ENCODE data around the gene GSE1. TPM values are rescaled to one million over a fixed set of nuclear protein-coding genes. Genes with fewer than 3 reads are reported as not detected.

Gene GSE1
- total and polyA plus RNA-seq, 9 of the 15 experiments (the other 6 are each of a cell fraction or from before 2014, with no cell fraction given), result 12.2 to 244 (median 57.9) TPM

DNA sequence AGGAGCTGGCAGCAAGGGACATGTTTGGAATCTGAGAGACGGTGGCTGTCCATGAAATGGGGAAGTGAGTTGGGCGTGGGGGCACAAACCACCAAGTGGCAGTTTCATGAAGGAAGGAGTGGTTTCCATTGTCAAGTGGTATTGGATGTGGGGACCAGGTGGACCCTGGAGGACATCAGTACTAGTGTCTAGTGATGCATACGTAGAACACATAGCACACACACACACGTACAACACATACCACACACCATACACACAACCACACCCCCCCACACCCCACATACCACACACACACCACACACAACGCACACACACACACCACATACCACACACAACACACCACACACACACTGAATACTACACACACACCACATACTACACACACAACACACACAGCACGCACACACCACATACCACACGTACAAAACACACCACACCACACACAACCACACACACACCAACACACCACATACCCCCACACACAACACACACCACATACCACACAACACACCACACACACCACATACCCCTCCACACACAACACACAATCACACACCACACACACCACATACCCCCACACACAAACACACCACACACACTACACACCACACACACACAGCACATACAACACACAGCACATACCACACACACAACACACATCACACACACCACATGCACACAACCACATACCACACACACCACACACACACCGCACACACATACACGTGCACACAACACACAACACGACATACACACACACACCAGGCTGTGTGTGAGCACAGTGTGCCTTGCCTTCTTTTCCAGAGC is 41.1 kb upstream of the GSE1 start:
- ChIA-PET CTCF (ENCODE audit: low intra/inter-chr PET ratio) (no interaction called here), POLR2A (interaction anchor here (0.7 to 6.1 kb wide), 9 partner anchors 9 to 174 kb away, joined by 3 to 28 read pairs (median 3); partner anchors contain the start of gene GSE1)
- H3K4me1 ChIP-seq (replicated peaks in 1 of 2; ENCODE audit: control insufficient read depth in 2 of 2, insufficient read depth in 2 of 2, low read length in 2 of 2), result peaks cover 86 to 97% of the 10 kb centered on the region in 2 experiments
- peaks cover 74% of the 10 kb centered on the region for H4K20me1 ChIP-seq (replicated peaks; ENCODE audit: control insufficient read depth, insufficient read depth, low read length)
- DNase-seq (ENCODE audit: extremely low read depth in 1 of 4, low spot score in 3 of 4), result no peak
- no peaks in the 10 kb centered on the region; a peak in 1 of 5 replicates for H3K27me3 ChIP-seq (ENCODE audit: control insufficient read depth in 2 of 2, insufficient read depth in 2 of 2, low read length in 2 of 2)
- intact Hi-C loops (cut with micrococcal nuclease), result loop anchor here (2.0 to 10.0 kb wide), 2 partner anchors 17 to 143 kb away; no protein-coding TSS in a partner anchor
- H3K36me3 ChIP-seq (ENCODE audit: control insufficient read depth, insufficient read depth, low read length), result peaks cover 73% of the 10 kb centered on the region
- H3K4me2 ChIP-seq (ENCODE audit: insufficient read depth, low read length), result peak overlapping the region; percentile 89
- 45% methylated on average over 10 of the region's 10 CpGs for WGBS (ENCODE audit: insufficient coverage, low coverage, missing lambda C conversion rate)
- FAIRE-seq, result peak; percentile 82
- in situ Hi-C loops (cut with MboI), result no loop called here
- H3K9me3 ChIP-seq (replicated peaks; ENCODE audit: control insufficient read depth, insufficient read depth, low read depth, low read length), result no peaks in the 10 kb centered on the region
- H2AFZ ChIP-seq (ENCODE audit: low read depth, low read length), result no peak overlapping the region
- H3K9me1 ChIP-seq (ENCODE audit: control insufficient read depth, insufficient read depth, low read length), result peaks cover 19% of the 10 kb centered on the region
- peak overlapping the region; percentile 76 to 87 for H3K9ac ChIP-seq (ENCODE audit: insufficient read depth in 1 of 2, low read depth in 2 of 2, low read length in 2 of 2)
- H3K79me2 ChIP-seq (ENCODE audit: control insufficient read depth, insufficient read depth, low read length), result peaks cover 100% of the 10 kb centered on the region
- ATAC-seq, result no peak
- no TSS peak for BruUV-seq (replicated peaks)
- H3K4me3 ChIP-seq, result peak overlapping the region; percentile 8; the same call in 1 of the 2 replicates
- peak overlapping the region; percentile 97 for H3K27ac ChIP-seq (ENCODE audit: extremely low read depth, low read depth, low read length)
- TF ChIP-seq CHD4 (IDR thresholded peaks at IDR 0.05; ENCODE audit: insufficient read depth, insufficient replicate concordance, low read depth, low read length, poor library complexity, severe bottlenecking), result peak; percentile 62
- TF ChIP-seq, protein P1, sequence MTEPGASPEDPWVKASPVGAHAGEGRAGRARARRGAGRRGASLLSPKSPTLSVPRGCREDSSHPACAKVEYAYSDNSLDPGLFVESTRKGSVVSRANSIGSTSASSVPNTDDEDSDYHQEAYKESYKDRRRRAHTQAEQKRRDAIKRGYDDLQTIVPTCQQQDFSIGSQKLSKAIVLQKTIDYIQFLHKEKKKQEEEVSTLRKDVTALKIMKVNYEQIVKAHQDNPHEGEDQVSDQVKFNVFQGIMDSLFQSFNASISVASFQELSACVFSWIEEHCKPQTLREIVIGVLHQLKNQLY (CRISPR knock-in tag; conservative IDR thresholded peaks at IDR 0.05), result peak in 1 of 2 experiments; percentile 83; a peak in 1 of 4 replicates
- TF ChIP-seq MAFF (IDR thresholded peaks at IDR 0.05; ENCODE audit: low read length), result no peak
- no peak for TF ChIP-seq CCAR2 (IDR thresholded peaks at IDR 0.05; ENCODE audit: low read depth, low read length)
- TF ChIP-seq, protein P2, sequence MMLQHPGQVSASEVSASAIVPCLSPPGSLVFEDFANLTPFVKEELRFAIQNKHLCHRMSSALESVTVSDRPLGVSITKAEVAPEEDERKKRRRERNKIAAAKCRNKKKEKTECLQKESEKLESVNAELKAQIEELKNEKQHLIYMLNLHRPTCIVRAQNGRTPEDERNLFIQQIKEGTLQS (IDR thresholded peaks at IDR 0.05), result no peak
- TF ChIP-seq, protein P2 (CRISPR knock-in tag; conservative IDR thresholded peaks at IDR 0.05), result no peak
- TF ChIP-seq, protein P3, sequence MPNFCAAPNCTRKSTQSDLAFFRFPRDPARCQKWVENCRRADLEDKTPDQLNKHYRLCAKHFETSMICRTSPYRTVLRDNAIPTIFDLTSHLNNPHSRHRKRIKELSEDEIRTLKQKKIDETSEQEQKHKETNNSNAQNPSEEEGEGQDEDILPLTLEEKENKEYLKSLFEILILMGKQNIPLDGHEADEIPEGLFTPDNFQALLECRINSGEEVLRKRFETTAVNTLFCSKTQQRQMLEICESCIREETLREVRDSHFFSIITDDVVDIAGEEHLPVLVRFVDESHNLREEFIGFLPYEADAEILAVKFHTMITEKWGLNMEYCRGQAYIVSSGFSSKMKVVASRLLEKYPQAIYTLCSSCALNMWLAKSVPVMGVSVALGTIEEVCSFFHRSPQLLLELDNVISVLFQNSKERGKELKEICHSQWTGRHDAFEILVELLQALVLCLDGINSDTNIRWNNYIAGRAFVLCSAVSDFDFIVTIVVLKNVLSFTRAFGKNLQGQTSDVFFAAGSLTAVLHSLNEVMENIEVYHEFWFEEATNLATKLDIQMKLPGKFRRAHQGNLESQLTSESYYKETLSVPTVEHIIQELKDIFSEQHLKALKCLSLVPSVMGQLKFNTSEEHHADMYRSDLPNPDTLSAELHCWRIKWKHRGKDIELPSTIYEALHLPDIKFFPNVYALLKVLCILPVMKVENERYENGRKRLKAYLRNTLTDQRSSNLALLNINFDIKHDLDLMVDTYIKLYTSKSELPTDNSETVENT (CRISPR knock-in tag; IDR thresholded peaks at IDR 0.05), result peak; percentile 28; the same call in 1 of the 2 replicates
- TF ChIP-seq, protein P4, sequence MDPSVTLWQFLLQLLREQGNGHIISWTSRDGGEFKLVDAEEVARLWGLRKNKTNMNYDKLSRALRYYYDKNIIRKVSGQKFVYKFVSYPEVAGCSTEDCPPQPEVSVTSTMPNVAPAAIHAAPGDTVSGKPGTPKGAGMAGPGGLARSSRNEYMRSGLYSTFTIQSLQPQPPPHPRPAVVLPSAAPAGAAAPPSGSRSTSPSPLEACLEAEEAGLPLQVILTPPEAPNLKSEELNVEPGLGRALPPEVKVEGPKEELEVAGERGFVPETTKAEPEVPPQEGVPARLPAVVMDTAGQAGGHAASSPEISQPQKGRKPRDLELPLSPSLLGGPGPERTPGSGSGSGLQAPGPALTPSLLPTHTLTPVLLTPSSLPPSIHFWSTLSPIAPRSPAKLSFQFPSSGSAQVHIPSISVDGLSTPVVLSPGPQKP (CRISPR knock-in tag; IDR thresholded peaks at IDR 0.05), result no peak
- peak; percentile 80 for TF ChIP-seq WHSC1 (IDR thresholded peaks at IDR 0.05; ENCODE audit: low read length)
- no peak for TF ChIP-seq TBP (optimal IDR thresholded peaks at IDR 0.05; ENCODE audit: low read depth, low read length)
- TF ChIP-seq BRD9 (IDR thresholded peaks at IDR 0.05; ENCODE audit: low read depth, partially characterized antibody), result peak; percentile 51
- no peak for TF ChIP-seq TCF7 (IDR thresholded peaks at IDR 0.05; ENCODE audit: borderline replicate concordance)
- TF ChIP-seq ZNF24 (IDR thresholded peaks at IDR 0.05), result no peak
- no peak for TF ChIP-seq MYBL2 (IDR thresholded peaks at IDR 0.05; ENCODE audit: low read depth)
- no peak for TF ChIP-seq MYBL2 (CRISPR knock-in tag; IDR thresholded peaks at IDR 0.05; ENCODE audit: borderline replicate concordance)
- no peak for TF ChIP-seq GTF2A2 (tag; IDR thresholded peaks at IDR 0.05)
